Measurements from ENCODE around the gene COL5A1.

The COL5A1 gene

GRCh38 chr9:134723491-134724190, 82.0 kb downstream of the COL5A1 start:
- TF ChIP-seq CTCF (IDR thresholded peaks at IDR 0.05; ENCODE audit: low read depth, low read length), result no peak
- DNase-seq (ENCODE audit: extremely low read depth, low read depth), result no peak

- no peak for TF ChIP-seq CTCF (IDR thresholded peaks at IDR 0.05; ENCODE audit: low read depth, low read length)
- DNase-seq (ENCODE audit: extremely low read depth, low read depth), result no peak
These were observed 82.8 kb downstream of the COL5A1 start for GRCh38 chr9:134724202-134724911.

- DNase-seq (ENCODE audit: extremely low read depth, low read depth), result no peak
- TF ChIP-seq CTCF (IDR thresholded peaks at IDR 0.05; ENCODE audit: low read depth, low read length), result no peak
These were observed 83.5 kb downstream of the COL5A1 start for GRCh38 chr9:134724912-134725604.

- TF ChIP-seq CTCF (IDR thresholded peaks at IDR 0.05; ENCODE audit: low read depth, low read length), result no peak
- no peak for DNase-seq (ENCODE audit: extremely low read depth, low read depth)
These were observed 84.0 kb downstream of the COL5A1 start for GRCh38 chr9:134725605-134725940.

GRCh38 chr9:134726026-134726721, 84.6 kb downstream of the COL5A1 start:
- no peak for DNase-seq (ENCODE audit: extremely low read depth, low read depth)
- TF ChIP-seq CTCF (IDR thresholded peaks at IDR 0.05; ENCODE audit: low read depth, low read length), result no peak

GRCh38 chr9:134726722-134727034, 85.1 kb downstream of the COL5A1 start:
- no peak for TF ChIP-seq CTCF (IDR thresholded peaks at IDR 0.05; ENCODE audit: low read depth, low read length)
- no peak for DNase-seq (ENCODE audit: extremely low read depth, low read depth)

Data from AG09319 (cell line).